Stimulated activated CD4-positive, alpha-beta T cell treated with anti-CD3 and anti-CD28 coated beads, Interleukin-12 subunit alpha, Interleukin-12 subunit beta, amount 100 ng/mL, for 4 hours (primary cell): Measurements from ENCODE around the gene YKT6.

Source experiments
- DNase-seq: peaks from one replicate; pipeline ENCODE4 v3.0.0-alpha.2; 2020

The YKT6 gene

DNA sequence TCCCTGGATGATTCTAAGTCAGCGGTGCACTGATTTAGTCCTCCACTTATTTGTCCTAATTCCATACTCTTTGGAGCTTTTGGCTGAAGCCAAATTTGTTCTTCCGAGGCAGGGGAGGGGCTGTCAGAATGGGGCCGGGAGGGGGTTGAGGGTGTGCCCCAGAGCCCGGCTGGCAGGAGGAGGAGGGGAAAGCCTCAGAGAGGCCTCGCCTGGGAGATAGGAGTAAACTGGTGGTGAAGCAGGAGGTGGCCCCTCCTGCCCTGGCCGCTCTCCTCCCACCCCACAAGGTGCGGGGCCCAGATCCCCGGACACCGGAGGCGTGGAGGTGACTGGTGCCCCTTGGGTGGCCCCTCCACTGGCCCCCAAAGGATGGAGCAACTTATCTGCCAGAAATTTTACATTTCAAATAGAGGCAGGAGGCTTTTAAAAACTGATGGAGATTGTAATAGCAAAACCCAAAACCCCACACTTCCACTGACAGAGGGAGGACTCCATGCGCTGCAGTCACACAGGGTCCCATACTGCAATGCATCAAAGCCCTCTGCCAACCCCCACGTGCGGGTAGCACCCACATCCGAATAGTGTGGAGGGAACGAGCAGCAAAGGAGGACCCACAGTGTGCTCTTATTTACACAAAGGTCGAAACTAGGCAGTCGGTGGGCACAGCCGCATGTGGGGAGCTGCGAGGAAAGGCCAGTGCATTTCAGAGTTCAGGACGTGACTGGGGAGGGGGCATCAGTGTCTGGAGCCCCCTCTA is 62.7 kb downstream of the YKT6 start:
- no peak for DNase-seq
